Measurements from ENCODE around the gene KISS1R. TPM values are rescaled to one million over a fixed set of nuclear protein-coding genes. Genes with fewer than 3 reads are reported as not detected.

KISS1R gene
- total RNA-seq, 1 experiment from 2014 or later = not detected

DNA sequence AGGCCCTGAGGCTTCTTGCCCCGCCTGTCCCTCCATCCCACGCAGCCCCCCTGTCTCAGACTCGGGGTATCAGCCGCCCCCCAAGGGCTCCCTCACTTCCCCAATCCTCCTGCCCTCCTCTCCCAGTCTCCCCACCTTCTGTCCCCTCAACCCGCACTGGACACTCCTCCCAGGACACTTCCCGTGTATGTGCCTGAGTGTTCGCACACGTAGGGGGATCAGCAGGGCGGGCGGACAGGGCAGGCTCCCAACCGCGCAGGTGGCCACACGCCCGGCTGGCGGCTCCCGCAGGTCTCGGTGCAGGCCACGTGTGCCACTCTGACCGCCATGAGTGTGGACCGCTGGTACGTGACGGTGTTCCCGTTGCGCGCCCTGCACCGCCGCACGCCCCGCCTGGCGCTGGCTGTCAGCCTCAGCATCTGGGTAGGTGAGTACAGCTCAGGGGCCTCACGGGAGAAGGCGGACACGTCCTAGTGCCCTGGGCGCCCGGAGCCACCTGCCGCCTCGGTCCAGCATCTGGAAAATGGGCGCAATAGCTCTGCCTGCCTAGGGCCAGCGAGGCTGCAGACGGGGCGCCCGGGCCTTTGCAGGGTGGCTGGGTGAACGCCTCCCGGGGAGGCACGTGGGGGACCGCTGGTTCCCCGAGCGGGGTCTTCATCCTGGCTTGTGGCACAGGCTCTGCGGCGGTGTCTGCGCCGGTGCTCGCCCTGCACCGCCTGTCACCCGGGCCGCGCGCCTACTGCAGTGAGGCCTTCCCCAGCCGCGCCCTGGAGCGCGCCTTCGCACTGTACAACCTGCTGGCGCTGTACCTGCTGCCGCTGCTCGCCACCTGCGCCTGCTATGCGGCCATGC lies 2.3 kb downstream of the KISS1R start:
- H3K9ac ChIP-seq (ENCODE audit: low read length) = no peak overlapping the region
- peak; percentile 60 for DNase-seq
- H3K9me2 ChIP-seq (replicated peaks; ENCODE audit: insufficient read depth, low read length) = no peaks in the 10 kb centered on the region
- peak overlapping the region; percentile 19 for H3K4me2 ChIP-seq (ENCODE audit: low read depth, low read length, poor library complexity, severe bottlenecking)
- H3K9me3 ChIP-seq (ENCODE audit: low read length) = no peaks in the 10 kb centered on the region
- H3K4me3 ChIP-seq (ENCODE audit: low read length) = no peak overlapping the region
- peaks cover 6% of the 10 kb centered on the region for H3K4me1 ChIP-seq (ENCODE audit: low read length)
- no peaks in the 10 kb centered on the region for H3K79me2 ChIP-seq (ENCODE audit: low read length)
- no peaks in the 10 kb centered on the region for H3K36me3 ChIP-seq (ENCODE audit: insufficient read depth, low read length)
- H4K20me1 ChIP-seq (ENCODE audit: insufficient read depth, low read depth, low read length) = no peaks in the 10 kb centered on the region
- no peak overlapping the region for H2AFZ ChIP-seq (ENCODE audit: low read length)
- H3K27me3 ChIP-seq (ENCODE audit: low read length) = no peaks in the 10 kb centered on the region
- no peak overlapping the region for H3K27ac ChIP-seq (ENCODE audit: low read length)

DNA sequence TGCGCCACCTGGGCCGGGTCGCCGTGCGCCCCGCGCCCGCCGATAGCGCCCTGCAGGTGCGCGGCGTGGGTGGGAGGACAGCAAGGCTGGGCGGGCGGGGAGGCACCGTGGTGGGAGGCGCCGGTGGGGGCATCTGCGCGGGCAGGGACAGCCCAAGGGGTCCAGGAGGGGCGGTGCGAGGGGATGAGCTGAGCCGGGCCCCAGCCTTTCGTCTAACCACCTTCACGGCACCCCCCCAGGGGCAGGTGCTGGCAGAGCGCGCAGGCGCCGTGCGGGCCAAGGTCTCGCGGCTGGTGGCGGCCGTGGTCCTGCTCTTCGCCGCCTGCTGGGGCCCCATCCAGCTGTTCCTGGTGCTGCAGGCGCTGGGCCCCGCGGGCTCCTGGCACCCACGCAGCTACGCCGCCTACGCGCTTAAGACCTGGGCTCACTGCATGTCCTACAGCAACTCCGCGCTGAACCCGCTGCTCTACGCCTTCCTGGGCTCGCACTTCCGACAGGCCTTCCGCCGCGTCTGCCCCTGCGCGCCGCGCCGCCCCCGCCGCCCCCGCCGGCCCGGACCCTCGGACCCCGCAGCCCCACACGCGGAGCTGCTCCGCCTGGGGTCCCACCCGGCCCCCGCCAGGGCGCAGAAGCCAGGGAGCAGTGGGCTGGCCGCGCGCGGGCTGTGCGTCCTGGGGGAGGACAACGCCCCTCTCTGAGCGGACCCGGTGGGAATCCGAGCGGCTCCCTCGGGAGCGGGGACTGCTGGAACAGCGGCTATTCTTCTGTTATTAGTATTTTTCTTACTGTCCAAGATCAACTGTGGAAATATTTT lies 3.1 kb downstream of the KISS1R start:
- Histone ChIP-seq H3K27me3 (ENCODE audit: low read length) (no peaks in the 10 kb centered on the region), H3K4me2 (ENCODE audit: low read depth, low read length, poor library complexity, severe bottlenecking) (no peak overlapping the region), H3K4me1 (ENCODE audit: low read length) (peaks cover 12% of the 10 kb centered on the region), H3K9me3 (ENCODE audit: low read length) (no peaks in the 10 kb centered on the region), H4K20me1 (ENCODE audit: insufficient read depth, low read depth, low read length) (no peaks in the 10 kb centered on the region), H3K9ac (ENCODE audit: low read length) (no peak overlapping the region), H3K9me2 (replicated peaks; ENCODE audit: insufficient read depth, low read length) (no peaks in the 10 kb centered on the region), H3K36me3 (ENCODE audit: insufficient read depth, low read length) (no peaks in the 10 kb centered on the region), H3K79me2 (ENCODE audit: low read length) (no peaks in the 10 kb centered on the region), H2AFZ (ENCODE audit: low read length) (no peak overlapping the region), H3K4me3 (ENCODE audit: low read length) (no peak overlapping the region), H3K27ac (ENCODE audit: low read length) (no peak overlapping the region)
- no peak for DNase-seq

GRCh38 chr19:924553-925086 lies 7.5 kb downstream of the KISS1R start:
- Histone ChIP-seq H3K9me2 (replicated peaks; ENCODE audit: insufficient read depth, low read length) (no peaks in the 10 kb centered on the region), H3K9ac (ENCODE audit: low read length) (peak overlapping the region; percentile 74), H3K4me3 (ENCODE audit: low read length) (peak overlapping the region; percentile 76; the same call in 1 of the 2 replicates), H3K9me3 (ENCODE audit: low read length) (no peaks in the 10 kb centered on the region), H3K4me1 (ENCODE audit: low read length) (peaks cover 26% of the 10 kb centered on the region), H3K36me3 (ENCODE audit: insufficient read depth, low read length) (no peaks in the 10 kb centered on the region), H2AFZ (ENCODE audit: low read length) (peak overlapping the region; percentile 86; the same call in 1 of the 2 replicates), H3K79me2 (ENCODE audit: low read length) (no peaks in the 10 kb centered on the region), H3K4me2 (ENCODE audit: low read depth, low read length, poor library complexity, severe bottlenecking) (peak overlapping the region; percentile 99), H3K27ac (ENCODE audit: low read length) (no peak overlapping the region), H3K27me3 (ENCODE audit: low read length) (no peaks in the 10 kb centered on the region), H4K20me1 (ENCODE audit: insufficient read depth, low read depth, low read length) (peaks cover 5% of the 10 kb centered on the region; the same call in 1 of the 2 replicates)
- DNase-seq = no peak

DNA sequence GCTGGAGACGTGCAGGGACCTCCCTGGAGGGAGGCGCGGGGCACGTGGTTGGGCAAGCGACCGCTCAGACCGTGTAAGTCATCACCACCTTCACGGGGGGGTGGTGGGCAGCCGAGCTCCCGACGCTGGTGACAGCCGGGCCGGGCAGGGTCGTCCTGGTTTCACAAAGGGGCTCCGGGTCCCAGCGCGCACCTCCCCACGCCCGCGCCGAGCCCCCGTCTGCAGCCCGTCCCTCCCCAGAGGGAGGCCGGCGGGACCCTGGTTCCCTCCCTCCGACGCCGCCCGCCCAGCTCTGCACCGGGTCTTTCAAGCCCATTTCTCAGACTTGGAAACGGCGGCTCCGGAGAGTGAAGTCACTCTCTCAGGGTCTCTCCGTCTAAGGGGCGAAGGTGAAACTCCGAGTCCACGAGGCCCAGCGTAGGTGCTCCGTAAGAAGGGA lies 8.0 kb downstream of the KISS1R start:
- no peak for DNase-seq
- Histone ChIP-seq H4K20me1 (ENCODE audit: insufficient read depth, low read depth, low read length) (peaks cover 5% of the 10 kb centered on the region; the same call in 1 of the 2 replicates), H3K4me2 (ENCODE audit: low read depth, low read length, poor library complexity, severe bottlenecking) (peak overlapping the region; percentile 99), H3K4me1 (ENCODE audit: low read length) (peaks cover 25% of the 10 kb centered on the region), H3K9ac (ENCODE audit: low read length) (peak overlapping the region; percentile 74), H3K4me3 (ENCODE audit: low read length) (peak overlapping the region; percentile 76; the same call in 1 of the 2 replicates), H3K27ac (ENCODE audit: low read length) (peak overlapping the region; percentile 71; the same call in 1 of the 2 replicates), H3K9me3 (ENCODE audit: low read length) (no peaks in the 10 kb centered on the region), H3K27me3 (ENCODE audit: low read length) (no peaks in the 10 kb centered on the region), H3K36me3 (ENCODE audit: insufficient read depth, low read length) (no peaks in the 10 kb centered on the region), H3K79me2 (ENCODE audit: low read length) (no peaks in the 10 kb centered on the region), H3K9me2 (replicated peaks; ENCODE audit: insufficient read depth, low read length) (no peaks in the 10 kb centered on the region), H2AFZ (ENCODE audit: low read length) (peak overlapping the region; percentile 86)

DNA sequence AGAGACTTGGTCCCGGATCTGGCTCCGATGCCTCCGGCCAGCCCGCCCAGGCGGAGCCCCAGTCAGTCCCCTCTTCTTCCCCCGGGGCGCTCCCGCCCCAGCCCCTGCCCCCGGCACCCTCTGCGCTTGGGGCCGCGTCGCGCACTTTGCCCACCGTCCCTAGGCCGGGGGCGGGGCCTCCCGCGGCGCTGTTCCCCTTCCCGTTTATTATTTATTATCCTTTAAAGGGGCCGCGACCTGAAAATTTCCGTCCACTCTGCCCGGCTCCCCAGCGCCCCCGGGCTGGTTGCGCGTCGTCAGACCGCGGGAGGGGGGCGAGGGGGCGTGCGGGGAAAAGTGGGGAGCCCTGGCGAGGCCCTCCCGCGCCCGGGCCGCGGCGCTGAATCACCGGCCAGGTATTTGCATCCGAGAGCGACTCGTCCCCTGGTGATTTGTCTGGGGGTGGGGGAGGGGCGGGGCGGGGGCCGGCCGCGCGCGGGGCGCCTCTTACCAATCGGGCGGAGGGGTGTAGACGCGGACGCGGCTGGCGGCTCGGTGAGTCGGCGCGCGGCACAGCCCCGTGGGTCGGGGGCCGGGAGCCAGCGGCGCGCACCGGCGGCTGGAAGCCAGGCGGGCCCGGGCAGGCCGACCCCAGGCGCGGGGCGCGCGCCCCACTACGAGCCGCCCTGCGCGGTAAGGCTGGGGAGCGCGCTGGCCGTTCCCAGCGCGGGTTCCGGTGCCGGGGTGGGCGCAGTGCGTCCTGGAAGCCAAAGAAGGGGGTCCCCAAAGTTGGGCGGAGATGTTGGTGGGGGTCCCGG lies 8.6 kb downstream of the KISS1R start, which contains the start of gene ARID3A:
Gene ARID3A, plus strand, starts transcription at position 510 of the 797 bp plus-strand sequence. CDS start 3,494 bp downstream, outside the sequence.
- H3K9me3 ChIP-seq (ENCODE audit: low read length) = no peaks in the 10 kb centered on the region
- no peaks in the 10 kb centered on the region for H3K36me3 ChIP-seq (ENCODE audit: insufficient read depth, low read length)
- peak within 1 kb of the TSS; percentile 76 for H3K4me3 ChIP-seq (ENCODE audit: low read length)
- no peaks in the 10 kb centered on the region for H3K27me3 ChIP-seq (ENCODE audit: low read length)
- peak; percentile 90 for DNase-seq
- H3K9me2 ChIP-seq (replicated peaks; ENCODE audit: insufficient read depth, low read length) = no peaks in the 10 kb centered on the region
- H3K27ac ChIP-seq (ENCODE audit: low read length) = peak within 1 kb of the TSS; percentile 71
- H2AFZ ChIP-seq (ENCODE audit: low read length) = peak within 1 kb of the TSS; percentile 86
- H3K9ac ChIP-seq (ENCODE audit: low read length) = peak within 1 kb of the TSS; percentile 74
- H3K4me2 ChIP-seq (ENCODE audit: low read depth, low read length, poor library complexity, severe bottlenecking) = peak within 1 kb of the TSS; percentile 99
- peaks cover 5% of the 10 kb centered on the region; the same call in 1 of the 2 replicates for H4K20me1 ChIP-seq (ENCODE audit: insufficient read depth, low read depth, low read length)
- H3K79me2 ChIP-seq (ENCODE audit: low read length) = no peaks in the 10 kb centered on the region
- H3K4me1 ChIP-seq (ENCODE audit: low read length) = peaks cover 25% of the 10 kb centered on the region

DNA sequence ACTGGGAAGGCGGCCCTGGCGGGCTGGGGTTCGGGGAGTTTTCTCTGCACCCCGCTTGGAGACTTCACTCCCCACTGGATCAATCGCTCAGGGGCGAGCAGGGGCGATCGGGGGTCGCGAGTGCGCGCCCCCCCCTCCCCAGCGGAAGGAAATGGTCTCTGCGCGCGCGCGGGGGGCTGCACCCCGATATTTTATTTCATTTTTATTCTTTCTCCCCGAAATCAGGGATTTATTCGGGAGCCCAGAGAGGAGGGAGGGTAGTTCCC lies 9.1 kb downstream of the KISS1R start:
- Histone ChIP-seq H3K27me3 (ENCODE audit: low read length) (no peaks in the 10 kb centered on the region), H3K9me2 (replicated peaks; ENCODE audit: insufficient read depth, low read length) (no peaks in the 10 kb centered on the region), H3K9ac (ENCODE audit: low read length) (peak overlapping the region; percentile 68), H3K79me2 (ENCODE audit: low read length) (no peaks in the 10 kb centered on the region), H3K4me1 (ENCODE audit: low read length) (peaks cover 25% of the 10 kb centered on the region), H3K36me3 (ENCODE audit: insufficient read depth, low read length) (no peaks in the 10 kb centered on the region), H4K20me1 (ENCODE audit: insufficient read depth, low read depth, low read length) (peaks cover 5% of the 10 kb centered on the region; the same call in 1 of the 2 replicates), H3K27ac (ENCODE audit: low read length) (peak overlapping the region; percentile 47; the same call in 1 of the 2 replicates), H3K4me3 (ENCODE audit: low read length) (peak overlapping the region; percentile 76), H2AFZ (ENCODE audit: low read length) (no peak overlapping the region), H3K4me2 (ENCODE audit: low read depth, low read length, poor library complexity, severe bottlenecking) (peak overlapping the region; percentile 99), H3K9me3 (ENCODE audit: low read length) (no peaks in the 10 kb centered on the region)
- no peak for DNase-seq

GRCh38 chr19:926589-927350 lies 9.6 kb downstream of the KISS1R start:
- Histone ChIP-seq H2AFZ (ENCODE audit: low read length) (no peak overlapping the region), H3K9ac (ENCODE audit: low read length) (peak overlapping the region; percentile 68), H3K9me2 (replicated peaks; ENCODE audit: insufficient read depth, low read length) (no peaks in the 10 kb centered on the region), H3K4me1 (ENCODE audit: low read length) (peaks cover 25% of the 10 kb centered on the region), H3K9me3 (ENCODE audit: low read length) (no peaks in the 10 kb centered on the region), H3K27ac (ENCODE audit: low read length) (peak overlapping the region; percentile 47; the same call in 1 of the 2 replicates), H4K20me1 (ENCODE audit: insufficient read depth, low read depth, low read length) (peaks cover 5% of the 10 kb centered on the region; the same call in 1 of the 2 replicates), H3K4me2 (ENCODE audit: low read depth, low read length, poor library complexity, severe bottlenecking) (peak overlapping the region; percentile 99), H3K79me2 (ENCODE audit: low read length) (no peaks in the 10 kb centered on the region), H3K27me3 (ENCODE audit: low read length) (no peaks in the 10 kb centered on the region), H3K4me3 (ENCODE audit: low read length) (peak overlapping the region; percentile 76), H3K36me3 (ENCODE audit: insufficient read depth, low read length) (no peaks in the 10 kb centered on the region)
- DNase-seq = peak; percentile 94

Data from Karpas-422 (cell line).